Mesothelial cell of epicardium (in vitro differentiated cells): ENCODE results near the gene MORN3. TPM values are rescaled to one million over a fixed set of nuclear protein-coding genes. Genes with fewer than 3 reads are reported as not detected.

Source experiments
- DNase-seq, 2 experiments: peaks; one replicate each; pipeline ENCODE4 v3.0.0; 2021; ENCODE audit warnings: low spot score in 2 of 2; ENCODE audit not compliant: unreplicated experiment in 2 of 2
- H3K27ac Mint-ChIP-seq: 2 replicates; pipeline ENCODE4 v1.8.0; 2021; ENCODE audit warnings: mixed read lengths
- H3K27me3 Mint-ChIP-seq: 2 replicates; pipeline ENCODE4 v1.8.0; 2021; ENCODE audit warnings: low read depth, mixed read lengths
- H3K36me3 Mint-ChIP-seq: 2 replicates; pipeline ENCODE4 v1.8.0; 2021; ENCODE audit warnings: mixed read lengths
- H3K4me1 Mint-ChIP-seq: 2 replicates; pipeline ENCODE4 v1.8.0; 2021; ENCODE audit warnings: mixed read lengths
- H3K4me3 Mint-ChIP-seq: 2 replicates; pipeline ENCODE4 v1.8.0; 2021; ENCODE audit warnings: mild to moderate bottlenecking, moderate library complexity, mixed read lengths
- H3K9me3 Mint-ChIP-seq: 2 replicates; pipeline ENCODE4 v1.8.0; 2021; ENCODE audit warnings: mixed read lengths
- total RNA-seq: library from RNA; stranded (reverse); gene quantifications from 3 replicates; pipeline ENCODE4 v1.2.1, GENCODE V29; 2021
- TF ChIP-seq, protein P1 (sequence below): fragments of 200-600 bp; sonication (generic); IDR thresholded peaks from one replicate; pipeline ENCODE4 v1.5.0; 2021; ENCODE audit warnings: antibody characterized with exemption; ENCODE audit not compliant: unreplicated experiment

Gene MORN3
- total RNA-seq, 1 donor from 2014 or later: 0.69 TPM

DNA sequence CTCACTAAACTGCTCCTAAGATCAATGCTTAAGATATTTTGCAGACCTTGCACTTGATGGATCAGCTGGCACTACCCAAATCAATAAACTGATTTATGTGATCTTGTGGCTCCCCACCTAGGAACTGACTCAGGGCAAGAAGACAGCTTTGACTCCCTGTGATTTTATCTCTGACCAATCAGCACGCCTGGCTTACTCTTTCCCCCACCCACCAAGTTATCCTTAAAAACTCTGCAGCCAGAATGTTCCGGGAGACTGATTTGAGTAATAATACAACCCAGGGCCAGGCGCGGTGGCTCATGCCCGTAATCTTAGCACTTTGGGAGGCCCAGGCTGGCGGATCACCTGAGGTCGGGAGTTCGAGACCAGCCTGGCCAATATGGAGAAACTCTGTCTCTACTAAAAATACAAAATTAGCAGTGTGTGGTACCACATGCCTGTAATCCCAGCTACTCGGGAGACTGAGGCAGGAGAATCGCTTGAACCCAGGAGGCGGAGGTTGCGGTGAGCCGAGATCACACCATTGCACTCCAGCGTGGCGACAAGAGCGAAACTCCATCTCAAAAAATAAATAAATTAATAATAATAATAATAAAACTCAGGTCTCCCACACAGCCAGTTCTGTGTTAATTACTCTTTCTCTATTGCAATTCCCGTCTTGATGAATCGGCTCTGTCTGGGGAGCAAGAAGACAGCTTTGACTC lies 12.0 kb downstream of the MORN3 start:
- TF ChIP-seq, protein P1, sequence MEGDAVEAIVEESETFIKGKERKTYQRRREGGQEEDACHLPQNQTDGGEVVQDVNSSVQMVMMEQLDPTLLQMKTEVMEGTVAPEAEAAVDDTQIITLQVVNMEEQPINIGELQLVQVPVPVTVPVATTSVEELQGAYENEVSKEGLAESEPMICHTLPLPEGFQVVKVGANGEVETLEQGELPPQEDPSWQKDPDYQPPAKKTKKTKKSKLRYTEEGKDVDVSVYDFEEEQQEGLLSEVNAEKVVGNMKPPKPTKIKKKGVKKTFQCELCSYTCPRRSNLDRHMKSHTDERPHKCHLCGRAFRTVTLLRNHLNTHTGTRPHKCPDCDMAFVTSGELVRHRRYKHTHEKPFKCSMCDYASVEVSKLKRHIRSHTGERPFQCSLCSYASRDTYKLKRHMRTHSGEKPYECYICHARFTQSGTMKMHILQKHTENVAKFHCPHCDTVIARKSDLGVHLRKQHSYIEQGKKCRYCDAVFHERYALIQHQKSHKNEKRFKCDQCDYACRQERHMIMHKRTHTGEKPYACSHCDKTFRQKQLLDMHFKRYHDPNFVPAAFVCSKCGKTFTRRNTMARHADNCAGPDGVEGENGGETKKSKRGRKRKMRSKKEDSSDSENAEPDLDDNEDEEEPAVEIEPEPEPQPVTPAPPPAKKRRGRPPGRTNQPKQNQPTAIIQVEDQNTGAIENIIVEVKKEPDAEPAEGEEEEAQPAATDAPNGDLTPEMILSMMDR: no peak
- Mint-ChIP-seq H3K27me3 (no peaks in the 10 kb centered on the region), H3K4me1 (peaks cover 24% of the 10 kb centered on the region), H3K27ac (peak overlapping the region; percentile 78), H3K36me3 (peaks cover 2% of the 10 kb centered on the region), H3K4me3 (no peak overlapping the region), H3K9me3 (no peaks in the 10 kb centered on the region)
- no peak for DNase-seq

DNA sequence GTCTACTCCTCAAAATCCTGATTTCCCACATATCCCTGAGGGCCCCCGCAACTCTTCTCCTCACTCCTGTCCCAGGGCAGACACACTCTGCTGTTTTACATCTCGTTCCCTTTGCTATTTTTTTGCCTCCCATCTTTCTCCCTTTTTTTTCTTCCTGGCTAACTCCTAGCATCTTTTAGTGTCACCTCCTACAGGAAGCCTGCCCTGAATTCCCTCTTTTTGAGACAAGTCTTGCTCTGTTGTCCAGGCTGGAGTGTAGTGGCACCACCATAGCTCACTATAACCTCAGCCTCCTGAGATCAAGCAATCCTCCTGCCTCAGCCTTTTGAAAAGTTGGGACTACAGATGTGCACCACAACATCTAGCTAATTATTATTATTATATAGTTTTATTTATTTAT lies 13.3 kb downstream of the MORN3 start:
- Mint-ChIP-seq H3K4me3 (no peak overlapping the region), H3K9me3 (no peaks in the 10 kb centered on the region), H3K27me3 (no peaks in the 10 kb centered on the region), H3K27ac (no peak overlapping the region), H3K4me1 (peaks cover 24% of the 10 kb centered on the region), H3K36me3 (peaks cover 2% of the 10 kb centered on the region)
- no peak for DNase-seq
- TF ChIP-seq, protein P1: no peak

DNA sequence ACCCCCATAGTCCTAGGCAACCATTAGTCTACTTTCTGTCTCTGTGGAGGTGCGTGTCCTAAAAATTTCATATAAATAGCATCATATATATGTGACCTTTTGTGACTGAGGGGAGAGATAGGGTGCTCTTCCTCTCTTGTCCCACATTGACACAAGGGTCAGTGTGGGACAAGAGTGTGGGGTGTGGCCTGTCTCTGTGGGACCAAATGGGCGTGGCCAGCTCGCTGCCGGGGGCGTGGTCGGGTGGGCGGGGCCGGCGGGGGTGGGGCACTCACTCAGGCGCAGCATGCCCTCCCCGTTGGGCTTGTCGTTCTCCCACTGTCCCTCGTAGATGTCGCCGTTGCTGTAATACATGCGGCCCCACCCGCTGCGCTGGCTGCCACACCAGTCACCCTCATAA lies 15.5 kb downstream of the MORN3 start:
- DNase-seq: no peak

DNA sequence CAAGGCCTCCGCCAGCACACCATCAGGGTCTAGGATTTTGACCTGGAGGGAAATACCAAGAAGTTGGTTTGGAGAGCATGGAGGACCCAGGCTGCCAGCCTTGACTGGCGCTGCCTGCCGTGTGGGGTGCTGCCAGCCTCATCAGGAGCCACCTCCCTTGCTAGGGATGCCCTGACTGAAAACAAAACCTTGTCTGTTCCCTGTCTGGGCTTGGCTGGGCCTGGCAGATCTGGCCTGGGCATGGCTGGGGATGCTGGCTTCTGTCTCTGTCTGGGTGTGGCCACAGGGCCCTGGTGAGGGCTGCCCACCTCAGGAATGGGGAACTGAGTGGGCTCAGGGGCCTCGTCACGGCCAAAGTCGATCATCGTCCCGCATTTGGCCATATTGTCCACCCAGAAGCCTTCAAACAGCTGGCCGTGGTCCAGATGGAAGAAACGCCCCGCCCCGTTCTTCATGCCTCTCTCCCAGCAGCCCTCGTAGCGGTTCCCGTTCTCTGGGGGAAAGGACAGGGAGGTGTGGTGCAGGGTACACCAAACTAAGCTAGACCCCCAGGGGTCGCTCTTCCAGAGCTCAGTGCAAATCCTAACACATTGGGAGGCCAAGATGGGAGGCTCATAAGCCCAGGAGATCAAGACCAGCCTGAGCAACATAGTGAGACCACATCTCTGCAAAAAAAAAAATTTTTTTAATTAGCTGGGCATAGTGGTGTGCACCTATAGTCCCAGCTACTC lies 16.5 kb downstream of the MORN3 start:
- Mint-ChIP-seq H3K9me3 (no peaks in the 10 kb centered on the region), H3K27ac (no peak overlapping the region), H3K4me3 (no peak overlapping the region), H3K27me3 (no peaks in the 10 kb centered on the region), H3K4me1 (peaks cover 11% of the 10 kb centered on the region), H3K36me3 (peaks cover 2% of the 10 kb centered on the region)
- TF ChIP-seq, protein P1: no peak
- DNase-seq: no peak

More for the DNA sequence above, 15.5 kb downstream of the MORN3 start:
- no peaks in the 10 kb centered on the region for H3K9me3 Mint-ChIP-seq
- H3K27me3 Mint-ChIP-seq: no peaks in the 10 kb centered on the region
- H3K36me3 Mint-ChIP-seq: peaks cover 2% of the 10 kb centered on the region
- H3K27ac Mint-ChIP-seq: no peak overlapping the region
- TF ChIP-seq, protein P1: no peak
- no peak overlapping the region for H3K4me3 Mint-ChIP-seq
- H3K4me1 Mint-ChIP-seq: peaks cover 18% of the 10 kb centered on the region

DNA sequence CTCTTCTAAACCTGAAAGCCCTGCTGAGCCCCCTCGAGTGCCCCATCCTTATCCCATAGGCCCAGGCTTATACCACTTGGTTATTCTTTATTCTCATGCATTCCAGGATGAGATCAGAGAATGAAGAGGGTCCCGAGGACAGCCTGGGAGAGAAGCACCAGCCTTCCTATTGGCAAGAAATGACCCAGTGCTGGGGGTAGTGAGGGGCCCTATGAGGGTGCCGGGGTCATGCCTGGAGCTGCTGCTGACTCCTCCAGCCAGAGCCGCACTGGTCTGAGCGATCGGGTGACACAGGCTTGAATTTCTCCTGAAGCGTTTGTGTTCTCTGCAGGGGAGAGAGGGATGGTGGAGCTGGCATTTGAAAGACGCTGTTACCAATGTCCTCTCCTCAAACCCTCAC lies 18.1 kb downstream of the MORN3 start:
- peaks cover 4% of the 10 kb centered on the region for H3K36me3 Mint-ChIP-seq
- no peak for DNase-seq
- H3K4me3 Mint-ChIP-seq: no peak overlapping the region
- H3K27ac Mint-ChIP-seq: no peak overlapping the region
- H3K9me3 Mint-ChIP-seq: no peaks in the 10 kb centered on the region
- no peaks in the 10 kb centered on the region for H3K27me3 Mint-ChIP-seq
- no peaks in the 10 kb centered on the region for H3K4me1 Mint-ChIP-seq
- TF ChIP-seq, protein P1: no peak
